GM10248 (cell line): ENCODE measurements around the gene MKKS.
"Not testable (repeated sequence)": the region's sequence is repeated elsewhere in the genome, so short reads cannot be mapped to it uniquely, and the experiment has no call there.

ENCODE experiments used
- CTCF ChIA-PET: fragments of 300-600 bp; sonication (Branson Sonifier 250); formaldehyde crosslinking; extraction: SDS; loops from one replicate; lab custom pipeline; 2021; ENCODE audit warnings: antibody characterized with exemption; lab: Yijun Ruan, JAX
- POLR2A ChIA-PET: fragments of 350-650 bp; sonication (Branson Sonifier 250); formaldehyde crosslinking; extraction: SDS; loops from one replicate; lab custom pipeline; 2020; ENCODE audit warnings: antibody characterized with exemption; lab: Yijun Ruan, JAX
- DNase-seq: peaks from one replicate; pipeline ENCODE4 v3.0.0; 2012; ENCODE audit errors: extremely low spot score
- CTCF ChIP-seq: IDR thresholded peaks from 2 replicates; pipeline ENCODE4 v1.5.1; 2012; ENCODE audit warnings: mild to moderate bottlenecking, low read depth; ENCODE audit errors: extremely low read depth, missing control alignments, control extremely low read depth

Gene MKKS

GRCh38 chr20:10402938-10403608 is 30.9 kb downstream of the MKKS start:
- DNase-seq = no peak
- POLR2A ChIA-PET = no interaction called here
- TF ChIP-seq CTCF = no peak
- CTCF ChIA-PET = interaction anchor here (0.8 to 2.5 kb wide), 7 partner anchors 8 to 876 kb away, joined by 3 to 6 read pairs (median 3); no protein-coding TSS in a partner anchor

GRCh38 chr20:10398834-10399369 is 35.1 kb downstream of the MKKS start:
- no peak for TF ChIP-seq CTCF
- no peak for DNase-seq
- CTCF ChIA-PET = no interaction called here
- POLR2A ChIA-PET = no interaction called here

GRCh38 chr20:10394752-10395151 is 39.3 kb downstream of the MKKS start:
- POLR2A ChIA-PET, DNase-seq, CTCF ChIA-PET: not testable (repeated sequence)

GRCh38 chr20:10390709-10391108 is 43.3 kb downstream of the MKKS start:
- CTCF ChIA-PET = interaction anchor here (1.3 to 1.7 kb wide), 2 partner anchors 9 to 36 kb away, joined by 4 read pairs; no protein-coding TSS in a partner anchor
- POLR2A ChIA-PET = no interaction called here
- no peak for DNase-seq
- no peak for TF ChIP-seq CTCF

GRCh38 chr20:10388597-10388996 is 45.4 kb downstream of the MKKS start:
- POLR2A ChIA-PET = no interaction called here
- CTCF ChIA-PET = no interaction called here
- no peak for TF ChIP-seq CTCF

GRCh38 chr20:10387686-10388085 is 46.3 kb downstream of the MKKS start:
- no peak for TF ChIP-seq CTCF
- POLR2A ChIA-PET = no interaction called here
- CTCF ChIA-PET = no interaction called here

More at GRCh38 chr20:10388597-10388996, 45.4 kb downstream of the MKKS start:
- DNase-seq = no peak

GRCh38 chr20:10385850-10386544 is 48.0 kb downstream of the MKKS start:
- CTCF ChIA-PET = interaction anchor here (0.9 kb wide), 1 partner anchor 17 kb away, joined by 3 read pairs; no protein-coding TSS in a partner anchor
- no peak for DNase-seq
- POLR2A ChIA-PET = no interaction called here
- no peak for TF ChIP-seq CTCF

More at GRCh38 chr20:10387686-10388085, 46.3 kb downstream of the MKKS start:
- no peak for DNase-seq
